DLD1 (cell line): ENCODE data around the gene SFXN2.
"Not testable (repeated sequence)": the region's sequence is repeated elsewhere in the genome, so short reads cannot be mapped to it uniquely, and the experiment has no call there.

ENCODE experiments used
- in situ Hi-C: cut with HindIII; loops from 2 replicates; pipeline ENCODE4 v1.10.0; 2017; ENCODE audit warnings: low sequenced_read_pairs

Gene SFXN2

GRCh38 chr10:102752266-102752930 is 38.0 kb downstream of the SFXN2 start:
- in situ Hi-C loops: no loop called here

GRCh38 chr10:102752934-102753664 is 38.7 kb downstream of the SFXN2 start:
- in situ Hi-C loops: no loop called here

GRCh38 chr10:102753718-102754117 is 39.3 kb downstream of the SFXN2 start:
- in situ Hi-C loops: no loop called here

- in situ Hi-C loops: no loop called here
Measured at GRCh38 chr10:102757323-102757722, 42.9 kb downstream of the SFXN2 start.

GRCh38 chr10:102758240-102758932 is 44.0 kb downstream of the SFXN2 start:
- in situ Hi-C loops: no loop called here

GRCh38 chr10:102758933-102759262 is 44.5 kb downstream of the SFXN2 start:
- in situ Hi-C loops: not testable (repeated sequence)

GRCh38 chr10:102759497-102760210 is 45.2 kb downstream of the SFXN2 start:
- in situ Hi-C loops: no loop called here

- in situ Hi-C loops: no loop called here
Measured at GRCh38 chr10:102761981-102762380, 47.5 kb downstream of the SFXN2 start.

- in situ Hi-C loops: no loop called here
Measured at GRCh38 chr10:102762401-102763015, 48.1 kb downstream of the SFXN2 start.

GRCh38 chr10:102763037-102763607 is 48.7 kb downstream of the SFXN2 start:
- in situ Hi-C loops: no loop called here

GRCh38 chr10:102764470-102765161 is 50.2 kb downstream of the SFXN2 start:
- in situ Hi-C loops: no loop called here

- in situ Hi-C loops: no loop called here
Measured at GRCh38 chr10:102765336-102765735, 50.9 kb downstream of the SFXN2 start.

- in situ Hi-C loops: no loop called here
Measured at GRCh38 chr10:102767428-102768160, 53.2 kb downstream of the SFXN2 start.

GRCh38 chr10:102769375-102770107 is 55.1 kb downstream of the SFXN2 start:
- in situ Hi-C loops: no loop called here

- in situ Hi-C loops: no loop called here
Measured at GRCh38 chr10:102770108-102770482, 55.7 kb downstream of the SFXN2 start.

GRCh38 chr10:102770792-102771191 is 56.4 kb downstream of the SFXN2 start:
- in situ Hi-C loops: no loop called here

GRCh38 chr10:102773320-102773719 is 58.9 kb downstream of the SFXN2 start:
- in situ Hi-C loops: no loop called here

- in situ Hi-C loops: no loop called here
Measured at GRCh38 chr10:102773986-102774385, 59.5 kb downstream of the SFXN2 start.
